Tibial artery (tissue), 4 donors: ENCODE data around the gene TNFRSF11A.

Experiments
- DNase-seq, 2 donors: peaks; one replicate each; pipeline ENCODE4 v3.0.0-alpha.2; 2019
- H3K27ac ChIP-seq, 2 donors: fragments of 200-600 bp; sonication (generic) in 1 of 2; 1 replicate in 1 of 2; 2 replicates in 1 of 2; pipeline ENCODE4 v1.5.1; 2018 to 2019; ENCODE audit warnings: mild to moderate bottlenecking in 1 of 2
- H3K27me3 ChIP-seq, 2 donors: fragments of 200-600 bp; sonication (generic) in 1 of 2; one replicate each; pipeline versions ENCODE4 v1.5.1 to v1.6.0; 2016 to 2019
- H3K36me3 ChIP-seq, 3 donors: fragments of 200-600 bp; sonication (generic) in 2 of 3; one replicate each; pipeline ENCODE4 v1.5.1; 2016 to 2019; ENCODE audit warnings: mild to moderate bottlenecking in 2 of 3
- H3K4me1 ChIP-seq, 4 donors: fragments of 200-600 bp; sonication (generic) in 2 of 4; 1 replicate in 3 of 4; 2 replicates in 1 of 4; pipeline ENCODE4 v1.5.1; 2016 to 2019
- H3K4me3 ChIP-seq, 2 donors: fragments of 200-600 bp; sonication (generic) in 1 of 2; 1 replicate in 1 of 2; 2 replicates in 1 of 2; pipeline ENCODE4 v1.5.1; 2018 to 2019; ENCODE audit warnings: mild to moderate bottlenecking in 2 of 2
- H3K9me3 ChIP-seq, 3 donors: fragments of 200-600 bp; sonication (generic) in 1 of 3; one replicate each; pipeline ENCODE4 v1.5.1; 2016 to 2019
- CTCF ChIP-seq, 2 experiments: fragments of 200-600 bp in 1 of 2; fragments of 450-650 bp in 1 of 2; IDR thresholded peaks; one replicate each; pipeline ENCODE4 v1.5.1; 2017 to 2019; ENCODE audit warnings: antibody characterized with exemption in 2 of 2, mild to moderate bottlenecking in 1 of 2, moderate library complexity in 1 of 2
- intact Hi-C: fragments of 100-400 bp; cut with DNase I; formaldehyde crosslinking; loops from one replicate; pipeline ENCODE4 v1.15.0; 2023; ENCODE audit warnings: low total_unique reads

Gene TNFRSF11A

GRCh38 chr18:62372882-62373281, 47.8 kb downstream of the TNFRSF11A start:
- H3K4me1 ChIP-seq, result no peaks in the 10 kb centered on the region
- H3K9me3 ChIP-seq, result no peaks in the 10 kb centered on the region
- no peaks in the 10 kb centered on the region for H3K27me3 ChIP-seq
- peaks cover 0 to 7% (median 0%) of the 10 kb centered on the region in 3 donors for H3K36me3 ChIP-seq
- intact Hi-C loops, result no loop called here
- no peak for DNase-seq
- H3K4me3 ChIP-seq, result no peak overlapping the region
- TF ChIP-seq CTCF (IDR thresholded peaks at IDR 0.05), result no peak
- no peak overlapping the region for H3K27ac ChIP-seq

- H3K27ac ChIP-seq, result no peak overlapping the region
- no peak for TF ChIP-seq CTCF (IDR thresholded peaks at IDR 0.05)
- no peak overlapping the region for H3K4me3 ChIP-seq
- no peaks in the 10 kb centered on the region for H3K4me1 ChIP-seq
- peaks cover 0 to under 1% (median 0%) of the 10 kb centered on the region in 3 donors for H3K36me3 ChIP-seq
- no peaks in the 10 kb centered on the region for H3K9me3 ChIP-seq
- no peak for DNase-seq
- H3K27me3 ChIP-seq, result no peaks in the 10 kb centered on the region
- intact Hi-C loops, result no loop called here
Measured at GRCh38 chr18:62374410-62374965, 49.4 kb downstream of the TNFRSF11A start.

GRCh38 chr18:62377131-62377807, 52.2 kb downstream of the TNFRSF11A start:
- no peak overlapping the region for H3K27ac ChIP-seq
- H3K36me3 ChIP-seq, result no peaks in the 10 kb centered on the region
- no peaks in the 10 kb centered on the region for H3K27me3 ChIP-seq
- intact Hi-C loops, result no loop called here
- no peak for TF ChIP-seq CTCF (IDR thresholded peaks at IDR 0.05)
- DNase-seq, result no peak
- H3K4me1 ChIP-seq, result no peaks in the 10 kb centered on the region
- no peaks in the 10 kb centered on the region for H3K9me3 ChIP-seq
- no peak overlapping the region for H3K4me3 ChIP-seq

- DNase-seq, result no peak
- Histone ChIP-seq H3K9me3 (no peaks in the 10 kb centered on the region), H3K36me3 (no peaks in the 10 kb centered on the region), H3K27ac (no peak overlapping the region), H3K4me3 (no peak overlapping the region), H3K27me3 (no peaks in the 10 kb centered on the region), H3K4me1 (no peaks in the 10 kb centered on the region)
- no peak for TF ChIP-seq CTCF (IDR thresholded peaks at IDR 0.05)
- intact Hi-C loops, result no loop called here
Measured at GRCh38 chr18:62379051-62379450, 53.9 kb downstream of the TNFRSF11A start.

GRCh38 chr18:62381373-62381772, 56.3 kb downstream of the TNFRSF11A start:
- Histone ChIP-seq H3K27me3 (peaks cover 0 to 12% of the 10 kb centered on the region in 2 donors), H3K36me3 (no peaks in the 10 kb centered on the region), H3K9me3 (no peaks in the 10 kb centered on the region), H3K4me1 (no peaks in the 10 kb centered on the region), H3K27ac (no peak overlapping the region), H3K4me3 (no peak overlapping the region)
- intact Hi-C loops, result no loop called here
- no peak for TF ChIP-seq CTCF (IDR thresholded peaks at IDR 0.05)
- no peak for DNase-seq
